Activated CD4-positive, alpha-beta T cell treated with anti-CD3 and anti-CD28 coated beads, Interleukin-2, amount 50 U/mL, for 1 hour (primary cell): ENCODE results near the gene ACTN4.
A peak's percentile ranks its signal among the peaks of the same experiment; 100 is the strongest.
"Not testable (repeated sequence)": the region's sequence is repeated elsewhere in the genome, so short reads cannot be mapped to it uniquely, and the experiment has no call there.

Experiments used
- DNase-seq: peaks from one replicate; pipeline ENCODE4 v3.0.0-alpha.2; 2020

Gene ACTN4

DNA sequence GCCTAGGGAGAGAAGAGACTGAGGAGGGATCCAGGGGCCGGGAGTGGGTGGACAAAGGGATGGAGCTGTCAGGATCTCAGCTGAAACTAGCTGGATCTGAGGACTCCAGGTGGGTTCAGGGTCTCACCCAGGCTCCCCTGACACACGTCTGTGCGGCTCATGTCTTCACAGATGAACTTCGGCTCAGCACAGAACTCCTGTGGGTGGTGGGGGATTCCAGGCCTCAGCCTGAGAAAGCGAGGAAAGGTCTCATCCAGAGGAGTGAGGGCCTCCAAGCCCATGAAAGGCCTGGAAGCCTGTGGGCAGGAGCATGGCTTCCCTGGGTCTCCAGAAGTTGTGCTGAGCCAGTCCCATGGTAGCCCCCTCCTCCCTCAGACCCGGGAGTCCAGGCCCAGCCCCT lies 95.5 kb downstream of the ACTN4 start:
- no peak for DNase-seq

GRCh38 chr19:38743394-38744297 lies 96.2 kb downstream of the ACTN4 start:
- no peak for DNase-seq

GRCh38 chr19:38744298-38744681 lies 96.8 kb downstream of the ACTN4 start, which contains the start of gene CAPN12:
Gene CAPN12 (minus strand): TSS chr19:38744474. CDS start chr19:38744165, 309 bp downstream.
- no peak for DNase-seq

GRCh38 chr19:38744874-38745273 lies 97.4 kb downstream of the ACTN4 start:
- no peak for DNase-seq

- DNase-seq, result no peak
Measured at GRCh38 chr19:38745316-38745715, 97.9 kb downstream of the ACTN4 start.

GRCh38 chr19:38753783-38754182 lies 106.3 kb downstream of the ACTN4 start:
- not testable (repeated sequence) for DNase-seq

DNA sequence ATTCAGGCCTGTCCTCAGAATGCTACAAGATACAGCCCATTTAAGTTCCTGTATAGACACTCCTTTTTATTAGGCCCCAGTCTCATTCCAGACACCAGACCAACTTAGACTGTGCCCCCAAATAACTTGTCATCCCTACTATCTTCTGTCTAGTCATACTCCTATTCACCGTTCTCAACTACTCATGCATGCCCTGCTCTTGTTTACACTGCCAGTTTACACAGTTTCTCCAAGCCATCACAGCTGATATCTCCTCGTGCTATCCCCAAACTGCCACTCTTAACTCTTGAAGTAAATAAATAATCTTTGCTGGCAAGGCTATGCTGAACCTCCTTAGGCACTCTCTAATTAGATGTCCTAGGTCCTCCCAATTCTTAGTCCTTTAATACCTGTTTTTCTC lies 106.7 kb downstream of the ACTN4 start:
- DNase-seq, result not testable (repeated sequence)

DNA sequence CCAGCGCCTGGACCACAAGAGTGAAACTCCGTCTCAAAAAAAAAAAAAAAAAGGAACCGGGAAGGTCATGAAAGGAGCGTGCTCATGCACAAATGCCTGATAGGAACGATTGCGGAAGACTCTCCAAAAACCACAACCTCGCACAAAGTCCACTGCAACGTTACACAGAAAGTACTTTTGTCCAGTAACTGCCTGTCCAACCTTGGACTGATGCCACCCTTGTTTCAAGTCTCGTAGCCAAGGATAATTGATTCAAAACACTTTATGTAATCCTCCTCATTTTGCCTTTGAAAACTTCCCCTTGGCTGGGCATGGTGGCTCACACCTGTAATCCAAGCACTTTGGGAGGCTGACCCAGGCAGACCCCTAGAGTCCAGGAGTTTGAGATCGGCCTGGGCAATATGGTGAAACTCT lies 112.1 kb downstream of the ACTN4 start:
- DNase-seq, result no peak

GRCh38 chr19:38760805-38761517 lies 113.5 kb downstream of the ACTN4 start:
- DNase-seq, result not testable (repeated sequence)

DNA sequence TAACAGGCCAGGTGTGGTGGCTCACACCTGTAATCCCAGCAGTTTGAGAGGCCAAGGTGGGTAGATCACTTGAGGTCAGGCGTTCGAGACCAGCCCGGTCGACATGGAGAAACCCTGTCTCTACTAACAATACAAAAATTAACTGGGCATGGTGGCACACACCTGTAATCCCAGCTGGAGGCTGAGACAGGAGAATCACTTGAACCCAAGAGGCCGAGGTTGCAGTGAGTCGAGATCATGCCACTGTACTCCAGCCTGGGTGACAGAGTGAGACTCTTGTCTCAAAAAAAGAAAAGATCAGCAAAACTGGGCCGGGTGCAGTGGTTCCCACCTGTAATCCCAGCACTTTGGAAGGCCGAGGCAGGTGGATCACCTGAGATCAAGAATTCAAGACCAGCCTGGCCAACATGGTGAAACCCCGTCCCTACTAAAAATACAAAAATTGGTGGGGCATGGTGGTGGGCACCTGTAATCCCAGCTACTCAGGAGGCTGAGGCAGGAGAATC lies 114.5 kb downstream of the ACTN4 start:
- not testable (repeated sequence) for DNase-seq

DNA sequence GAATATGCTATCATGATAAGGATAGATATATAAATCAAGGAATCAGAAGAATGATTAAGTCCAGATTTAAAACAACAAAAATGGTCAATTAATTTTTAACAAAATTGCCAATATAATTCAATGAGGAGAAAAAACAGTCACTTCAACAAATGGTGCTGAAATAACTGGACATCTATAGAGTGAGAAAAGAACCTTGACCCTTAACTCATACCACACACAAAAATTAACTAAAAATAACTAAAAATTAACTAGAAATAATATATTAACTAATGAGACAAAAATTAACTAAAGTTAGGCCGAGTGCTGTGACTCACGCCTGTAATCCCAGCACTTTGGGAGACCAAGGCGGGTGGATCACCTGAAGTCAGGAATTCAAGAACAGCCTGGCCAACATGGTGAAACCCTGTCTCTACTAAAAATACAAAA lies 116.4 kb downstream of the ACTN4 start:
- DNase-seq, result no peak

DNA sequence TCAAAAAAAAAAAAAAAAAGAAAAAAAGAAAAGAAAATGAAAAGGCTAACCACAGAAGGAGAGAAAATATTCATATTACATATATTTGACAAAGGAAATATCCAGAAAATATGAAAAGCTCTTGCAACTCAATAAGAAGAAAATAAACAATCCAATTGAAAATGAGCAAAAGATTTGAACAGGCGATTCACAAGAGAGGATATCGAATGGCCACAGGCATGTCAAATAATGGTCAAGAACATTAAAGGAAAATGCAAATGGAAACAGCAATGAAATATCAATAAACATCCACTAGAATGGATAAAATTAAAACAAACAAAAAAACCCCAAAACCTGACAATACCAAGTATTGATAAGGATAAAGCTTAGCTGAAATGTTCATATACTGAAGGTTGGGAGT lies 117.8 kb downstream of the ACTN4 start:
- DNase-seq, result no peak

DNA sequence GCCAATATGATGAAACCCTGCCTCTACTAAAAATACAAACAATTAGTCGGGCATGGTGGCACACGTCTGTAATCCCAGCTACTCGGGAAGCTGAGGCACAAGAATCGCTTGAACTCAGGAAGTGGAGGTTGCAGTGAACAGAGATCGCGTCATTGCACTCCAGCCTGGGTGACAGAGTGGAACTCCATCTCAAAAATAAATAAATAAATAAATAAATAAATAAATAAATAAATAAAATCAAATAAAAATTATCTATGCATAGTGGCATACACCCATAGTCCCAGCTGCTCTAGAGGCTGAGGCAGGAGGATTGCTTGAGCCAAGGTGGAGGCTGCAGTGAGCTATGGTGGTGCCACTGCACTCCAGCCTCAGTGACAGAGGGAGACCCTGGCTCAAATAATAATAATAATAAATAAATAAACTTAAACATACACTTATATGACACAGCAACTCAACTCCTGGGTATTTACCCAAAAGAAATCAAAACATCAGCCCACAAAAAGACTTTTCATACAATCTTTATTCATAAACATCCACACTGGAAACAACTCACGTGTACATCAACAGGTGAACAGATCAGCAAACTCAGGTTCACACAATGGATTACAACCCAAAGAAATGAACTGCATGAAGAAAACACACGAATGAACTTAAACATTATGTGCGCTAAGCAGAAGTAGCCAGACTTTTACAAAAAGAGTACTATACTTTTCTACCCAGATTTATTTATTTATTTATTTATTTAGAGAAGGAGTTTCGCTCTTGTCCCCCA lies 119.0 kb downstream of the ACTN4 start:
- DNase-seq, result no peak

GRCh38 chr19:38769635-38770211 lies 122.3 kb downstream of the ACTN4 start:
- peak; percentile 89 for DNase-seq

DNA sequence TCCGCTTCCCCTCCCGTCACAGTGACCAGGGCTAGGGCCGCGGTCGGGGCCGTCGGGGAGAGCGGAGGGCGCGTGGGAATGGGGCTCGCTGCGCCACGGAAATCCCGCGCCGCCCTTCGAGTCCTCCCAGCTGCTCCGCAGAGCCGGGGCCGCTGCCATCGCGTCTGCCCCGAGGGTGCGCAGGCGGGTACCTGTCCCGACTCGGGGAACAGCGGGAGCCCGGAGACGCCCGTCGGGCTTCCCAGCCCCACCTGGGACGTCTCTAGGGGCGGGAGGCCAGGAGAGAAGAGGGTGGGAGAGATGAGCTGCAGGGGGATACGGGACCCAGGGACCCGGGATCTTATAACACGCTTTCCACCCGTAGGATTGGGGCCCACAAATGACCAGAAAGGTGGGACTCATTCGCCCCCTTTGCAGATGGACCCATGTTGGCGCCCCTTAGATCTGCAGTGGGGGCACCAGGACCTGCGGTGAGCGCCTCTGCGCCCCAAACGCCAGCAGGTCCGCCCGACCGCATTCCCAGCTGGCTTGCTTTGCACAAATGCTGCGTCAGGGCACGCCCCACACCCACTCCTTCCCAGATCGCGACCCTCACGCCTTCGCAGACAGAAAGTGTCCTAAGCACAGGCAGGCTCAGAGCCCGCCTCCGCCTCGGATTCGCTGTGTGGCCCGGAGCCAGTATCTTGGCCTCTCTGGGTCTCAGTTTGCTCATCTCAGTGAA lies 122.9 kb downstream of the ACTN4 start:
- not testable (repeated sequence) for DNase-seq

DNA sequence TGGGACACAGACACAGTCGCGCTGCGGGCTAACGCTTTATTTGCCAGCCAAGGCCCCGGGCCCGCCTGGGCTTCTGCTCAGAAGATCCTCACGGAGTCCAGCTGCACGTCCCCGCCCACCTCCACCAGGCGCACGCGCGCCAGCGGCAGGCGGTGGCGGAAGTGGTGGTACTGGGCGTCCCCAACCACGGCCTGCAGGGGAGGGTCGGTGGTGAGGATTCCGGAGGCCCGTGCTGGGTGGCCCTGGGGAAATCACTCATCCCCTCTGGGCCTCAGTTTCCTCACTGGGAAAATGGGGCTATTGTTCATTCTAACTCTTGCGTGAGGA lies 123.5 kb downstream of the ACTN4 start:
- not testable (repeated sequence) for DNase-seq

- DNase-seq, result not testable (repeated sequence)
Measured at GRCh38 chr19:38771569-38771968, 124.1 kb downstream of the ACTN4 start.

GRCh38 chr19:38773469-38774177 lies 126.2 kb downstream of the ACTN4 start, which contains the start of gene LGALS7:
Gene LGALS7 (minus strand): TSS chr19:38773517. CDS start chr19:38773492, 25 bp downstream.
- DNase-seq, result no peak

DNA sequence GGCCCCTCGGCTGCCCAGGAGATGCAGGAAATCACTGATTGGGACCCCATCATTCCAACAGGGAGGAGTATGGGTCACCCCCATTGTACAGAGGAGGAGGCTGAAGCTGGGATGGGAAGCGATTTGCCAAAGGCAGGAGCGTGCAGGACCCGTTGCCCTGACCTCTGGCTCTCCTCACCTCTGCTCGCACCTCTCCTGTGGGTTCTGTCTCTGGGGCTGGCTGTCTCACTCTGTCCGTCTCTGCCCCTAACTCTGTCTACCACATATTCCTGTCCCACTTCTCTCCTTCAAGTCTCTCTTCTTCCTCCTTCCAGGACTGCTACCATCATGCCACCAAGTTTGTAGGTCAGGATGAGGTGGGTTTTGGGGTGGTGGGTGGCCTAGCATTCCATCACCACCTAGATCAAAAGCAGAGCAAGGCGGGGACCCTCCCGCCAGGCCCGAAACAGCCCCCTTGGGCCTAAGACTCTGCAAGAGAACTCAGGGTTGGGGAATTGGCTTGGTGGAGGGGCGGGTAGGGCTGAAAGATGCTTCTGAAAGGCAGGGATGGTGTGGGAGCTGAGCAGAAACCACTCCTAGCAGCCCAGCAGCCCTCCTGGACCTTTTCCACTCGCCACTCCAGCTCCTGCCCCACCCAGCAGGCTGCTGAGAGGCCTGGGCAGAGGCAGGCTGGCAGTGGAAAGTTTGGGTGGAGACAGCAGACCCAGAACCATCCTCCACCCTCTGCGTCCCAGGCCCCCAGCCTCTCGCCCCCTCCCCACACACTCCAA lies 126.9 kb downstream of the ACTN4 start:
- no peak for DNase-seq

- DNase-seq, result no peak
Measured at GRCh38 chr19:38778733-38779132, 131.3 kb downstream of the ACTN4 start.
